Activated B cell treated with CpG ODN at 0.5 μM for 24 hours (primary cell): ENCODE data around the gene SMTNL2. TPM values are rescaled to one million over a fixed set of nuclear protein-coding genes. Genes with fewer than 3 reads are reported as not detected.

Experiments
- ATAC-seq: fragments of 200-7000 bp; cut with Tn5 transposase; one replicate; pipeline ENCODE4 v1.10.0; 2021; ENCODE audit warnings: low read depth, mild to moderate bottlenecking, moderate library complexity
- CTCF ChIA-PET: fragments of 350-600 bp; sonication (Branson Sonifier 250); formaldehyde crosslinking; loops from one replicate; lab custom pipeline; 2021; ENCODE audit warnings: antibody characterized with exemption; lab: Charles Lee
- POLR2A ChIA-PET: fragments of 350-600 bp; sonication (Branson Sonifier 250); formaldehyde crosslinking; loops from one replicate; lab custom pipeline; 2021; ENCODE audit warnings: antibody characterized with exemption; lab: Charles Lee
- DNase-seq: peaks from one replicate; pipeline ENCODE4 v3.0.0; 2022
- H3K27ac Mint-ChIP-seq: one replicate; pipeline ENCODE4 v1.8.0; 2020; ENCODE audit warnings: mixed read lengths
- H3K27me3 Mint-ChIP-seq: one replicate; pipeline ENCODE4 v1.8.0; 2021; ENCODE audit warnings: mixed read lengths
- H3K36me3 Mint-ChIP-seq: one replicate; pipeline ENCODE4 v1.8.0; 2021; ENCODE audit warnings: low read depth, mixed read lengths
- H3K4me1 Mint-ChIP-seq: one replicate; pipeline ENCODE4 v1.8.0; 2021; ENCODE audit warnings: mixed read lengths
- H3K4me3 Mint-ChIP-seq: one replicate; pipeline ENCODE4 v1.8.0; 2020; ENCODE audit warnings: mild to moderate bottlenecking, mixed read lengths
- H3K9me3 Mint-ChIP-seq: one replicate; pipeline ENCODE4 v1.8.0; 2020; ENCODE audit warnings: mixed read lengths
- intact Hi-C: fragments of 100-400 bp; cut with micrococcal nuclease; formaldehyde crosslinking; loops from one replicate; pipeline ENCODE4 v1.15.1; 2024
- total RNA-seq: library from RNA; stranded (reverse); gene quantifications from 2 replicates; pipeline ENCODE4 v1.2.3, GENCODE V29; 2022
- TF ChIP-seq, protein P1 (sequence below): fragments of 200-600 bp; IDR thresholded peaks from one replicate; pipeline ENCODE4 v1.8.0; 2022; ENCODE audit warnings: antibody characterized with exemption, mild to moderate bottlenecking

SMTNL2 gene
- total RNA-seq, 1 donor from 2014 or later = not detected

- ChIA-PET POLR2A (no interaction called here), CTCF (no interaction called here)
- Mint-ChIP-seq H3K36me3 (no peaks in the 10 kb centered on the region), H3K4me3 (no peak overlapping the region), H3K27ac (no peak overlapping the region), H3K9me3 (no peaks in the 10 kb centered on the region), H3K4me1 (peaks cover 9% of the 10 kb centered on the region), H3K27me3 (peaks cover 44% of the 10 kb centered on the region)
- DNase-seq (no peak), ATAC-seq (no peak)
- TF ChIP-seq, protein P1, sequence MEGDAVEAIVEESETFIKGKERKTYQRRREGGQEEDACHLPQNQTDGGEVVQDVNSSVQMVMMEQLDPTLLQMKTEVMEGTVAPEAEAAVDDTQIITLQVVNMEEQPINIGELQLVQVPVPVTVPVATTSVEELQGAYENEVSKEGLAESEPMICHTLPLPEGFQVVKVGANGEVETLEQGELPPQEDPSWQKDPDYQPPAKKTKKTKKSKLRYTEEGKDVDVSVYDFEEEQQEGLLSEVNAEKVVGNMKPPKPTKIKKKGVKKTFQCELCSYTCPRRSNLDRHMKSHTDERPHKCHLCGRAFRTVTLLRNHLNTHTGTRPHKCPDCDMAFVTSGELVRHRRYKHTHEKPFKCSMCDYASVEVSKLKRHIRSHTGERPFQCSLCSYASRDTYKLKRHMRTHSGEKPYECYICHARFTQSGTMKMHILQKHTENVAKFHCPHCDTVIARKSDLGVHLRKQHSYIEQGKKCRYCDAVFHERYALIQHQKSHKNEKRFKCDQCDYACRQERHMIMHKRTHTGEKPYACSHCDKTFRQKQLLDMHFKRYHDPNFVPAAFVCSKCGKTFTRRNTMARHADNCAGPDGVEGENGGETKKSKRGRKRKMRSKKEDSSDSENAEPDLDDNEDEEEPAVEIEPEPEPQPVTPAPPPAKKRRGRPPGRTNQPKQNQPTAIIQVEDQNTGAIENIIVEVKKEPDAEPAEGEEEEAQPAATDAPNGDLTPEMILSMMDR = no peak
- intact Hi-C loops = no loop called here
These were observed 1.1 kb upstream of the SMTNL2 start for GRCh38 chr17:4583206-4583605.

GRCh38 chr17:4583782-4584100, 588 bp upstream of the SMTNL2 start:
- ChIA-PET POLR2A (interaction anchor here (1.0 kb wide), 1 partner anchor 223 kb away, joined by 3 read pairs; the partner anchor contains the start of gene PLD2), CTCF (interaction anchor here (1.2 kb wide), 1 partner anchor 16 kb away, joined by 4 read pairs; no protein-coding TSS in a partner anchor)
- peak; percentile 65 for ATAC-seq
- no peak for DNase-seq
- H3K36me3 Mint-ChIP-seq = no peaks in the 10 kb centered on the region
- intact Hi-C loops = no loop called here
- TF ChIP-seq, protein P1 = no peak
- peaks cover 9% of the 10 kb centered on the region for H3K4me1 Mint-ChIP-seq
- H3K9me3 Mint-ChIP-seq = no peaks in the 10 kb centered on the region
- no peak overlapping the region for H3K27ac Mint-ChIP-seq
- H3K27me3 Mint-ChIP-seq = peaks cover 44% of the 10 kb centered on the region
- peak overlapping the region; percentile 75 for H3K4me3 Mint-ChIP-seq

DNA sequence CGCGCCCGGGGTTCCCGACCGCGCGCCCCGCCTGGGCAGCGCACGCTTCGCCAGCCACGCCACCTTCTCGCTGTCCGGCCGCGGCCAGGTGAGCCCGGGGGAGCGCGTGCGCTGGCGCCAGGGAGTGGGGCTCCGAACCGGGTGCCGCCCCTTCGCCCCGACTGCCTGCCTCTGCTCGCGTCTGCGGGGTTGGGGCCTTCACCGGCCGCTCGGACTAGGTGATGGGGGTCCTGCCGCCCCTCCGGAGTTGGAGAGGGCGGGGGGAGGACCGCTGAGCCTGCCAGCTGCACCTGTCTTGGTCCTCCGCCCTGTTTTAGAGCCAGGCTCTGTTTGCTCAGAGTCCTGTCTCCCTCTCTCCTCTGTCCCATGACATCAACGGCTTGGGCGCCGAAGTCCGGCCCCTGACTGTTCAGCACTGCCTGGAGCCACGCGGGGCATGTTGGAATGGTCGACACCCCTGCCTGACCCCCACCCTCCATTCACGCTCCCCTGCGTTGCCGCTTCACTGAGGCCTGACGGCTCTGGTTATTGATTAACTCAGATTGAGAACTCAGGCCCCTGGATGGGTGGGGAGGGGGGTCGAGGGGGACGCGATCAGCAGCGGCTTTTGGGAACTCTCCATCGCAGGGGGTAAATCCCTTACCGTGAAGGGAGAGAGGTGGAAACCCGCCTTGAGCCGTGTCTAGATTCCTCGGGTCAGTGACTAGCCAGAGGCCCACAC, 748 bp downstream of the SMTNL2 start:
- CTCF ChIA-PET = no interaction called here

GRCh38 chr17:4585638-4585994, 1.3 kb downstream of the SMTNL2 start:
- ChIA-PET CTCF (no interaction called here), POLR2A (no interaction called here)
- TF ChIP-seq, protein P1 = no peak
- no peaks in the 10 kb centered on the region for H3K9me3 Mint-ChIP-seq
- no peaks in the 10 kb centered on the region for H3K36me3 Mint-ChIP-seq
- peaks cover 47% of the 10 kb centered on the region for H3K27me3 Mint-ChIP-seq
- intact Hi-C loops = no loop called here
- peaks cover 9% of the 10 kb centered on the region for H3K4me1 Mint-ChIP-seq
- no peak for ATAC-seq
- no peak for DNase-seq
- no peak overlapping the region for H3K27ac Mint-ChIP-seq
- no peak overlapping the region for H3K4me3 Mint-ChIP-seq

More for the DNA sequence above, 748 bp downstream of the SMTNL2 start:
- Mint-ChIP-seq H3K36me3 (no peaks in the 10 kb centered on the region), H3K9me3 (no peaks in the 10 kb centered on the region), H3K27ac (no peak overlapping the region), H3K4me3 (peak overlapping the region; percentile 32), H3K4me1 (peaks cover 9% of the 10 kb centered on the region), H3K27me3 (peaks cover 44% of the 10 kb centered on the region)
- TF ChIP-seq, protein P1 = no peak
- POLR2A ChIA-PET = interaction anchor here (0.5 to 1.0 kb wide), 2 partner anchors 222 to 266 kb away, joined by 3 to 8 read pairs; partner anchors contain the start of gene PLD2
- DNase-seq (no peak), ATAC-seq (no peak)
- intact Hi-C loops = no loop called here

DNA sequence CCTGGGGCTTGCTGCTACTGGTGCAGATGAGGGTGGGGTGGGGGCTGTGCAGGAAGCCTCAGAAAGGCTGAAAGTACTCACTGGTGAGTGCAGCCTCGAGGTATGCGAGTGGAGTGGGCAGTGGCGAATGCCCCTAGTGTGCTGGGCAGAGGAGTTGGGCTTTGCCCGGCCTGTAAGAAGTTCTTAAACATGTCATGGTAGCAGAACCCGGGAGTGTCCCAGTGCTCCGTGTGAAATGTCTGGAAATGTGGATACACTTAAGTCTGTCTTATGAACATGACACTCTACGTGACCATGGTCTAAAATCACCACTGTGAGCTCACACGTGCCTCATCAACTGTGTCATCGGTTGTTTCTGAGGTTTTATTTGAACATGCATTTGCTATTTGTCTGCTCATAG, 1.7 kb downstream of the SMTNL2 start:
- Mint-ChIP-seq H3K27me3 (peaks cover 44% of the 10 kb centered on the region), H3K4me3 (no peak overlapping the region), H3K27ac (no peak overlapping the region), H3K4me1 (peaks cover 9% of the 10 kb centered on the region), H3K36me3 (no peaks in the 10 kb centered on the region), H3K9me3 (no peaks in the 10 kb centered on the region)
- intact Hi-C loops = no loop called here
- no peak for ATAC-seq
- POLR2A ChIA-PET = no interaction called here
- CTCF ChIA-PET = no interaction called here
- TF ChIP-seq, protein P1 = no peak
- no peak for DNase-seq
